NCI-H1105 treated with DMSO at 0.1 percent for 48 hours (cell line): ENCODE results near the gene LHX8.
A peak's percentile ranks its signal among the peaks of the same experiment; 100 is the strongest.
"Not testable (repeated sequence)": the region's sequence is repeated elsewhere in the genome, so short reads cannot be mapped to it uniquely, and the experiment has no call there.

Source experiments
- DNase-seq: peaks from one replicate; lab custom pipeline; 2025; lab: John Stamatoyannopoulos, UW

LHX8 gene

GRCh38 chr1:75132812-75133619 is 1.2 kb upstream of the LHX8 start:
- no peak for DNase-seq

DNA sequence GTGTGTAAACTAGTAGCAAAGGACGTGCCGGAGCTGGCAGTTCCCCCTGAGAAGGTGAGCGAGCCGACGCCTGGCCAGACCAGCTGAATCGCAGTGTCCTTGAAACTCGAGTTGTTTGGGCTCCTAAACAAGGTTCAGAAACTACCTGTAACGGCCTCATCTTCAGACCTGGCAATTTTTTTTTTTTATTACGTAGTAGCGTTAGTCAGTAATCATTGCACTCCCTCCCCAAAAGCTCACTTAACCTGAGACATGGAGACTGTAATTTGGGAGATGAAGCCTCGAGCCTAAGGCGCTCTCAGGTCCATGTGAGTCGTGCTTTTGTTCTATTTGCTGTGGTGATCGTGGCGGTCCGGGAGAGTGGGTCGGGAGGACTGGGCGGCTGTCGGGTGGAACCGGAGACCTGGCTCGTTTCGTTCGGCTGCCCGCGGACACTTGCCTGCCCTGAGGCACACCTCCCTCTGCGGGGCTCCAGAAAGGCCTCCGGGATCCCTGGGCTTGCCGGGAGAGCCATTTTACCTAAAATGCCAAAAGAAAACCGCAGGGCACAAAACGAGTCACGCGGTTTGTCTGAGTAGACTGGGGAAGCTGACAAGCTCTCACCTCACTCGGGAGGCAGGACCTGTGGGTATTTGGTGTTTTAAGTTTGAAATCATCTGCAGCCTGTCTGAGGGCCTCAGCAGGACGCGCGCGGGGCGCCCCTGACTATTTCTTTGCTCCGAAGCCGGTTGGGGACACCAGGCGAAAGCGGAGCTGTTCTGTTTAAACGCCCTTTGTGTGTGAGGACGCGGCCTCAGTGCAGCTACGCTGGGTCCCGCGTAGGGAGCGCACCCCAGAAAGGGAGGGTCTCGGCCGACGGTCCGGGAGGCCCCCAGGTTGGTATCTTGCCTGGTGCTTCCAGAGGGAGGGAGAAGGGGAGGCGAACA is 722 bp downstream of the LHX8 start:
- DNase-seq, result peak; percentile 48

DNA sequence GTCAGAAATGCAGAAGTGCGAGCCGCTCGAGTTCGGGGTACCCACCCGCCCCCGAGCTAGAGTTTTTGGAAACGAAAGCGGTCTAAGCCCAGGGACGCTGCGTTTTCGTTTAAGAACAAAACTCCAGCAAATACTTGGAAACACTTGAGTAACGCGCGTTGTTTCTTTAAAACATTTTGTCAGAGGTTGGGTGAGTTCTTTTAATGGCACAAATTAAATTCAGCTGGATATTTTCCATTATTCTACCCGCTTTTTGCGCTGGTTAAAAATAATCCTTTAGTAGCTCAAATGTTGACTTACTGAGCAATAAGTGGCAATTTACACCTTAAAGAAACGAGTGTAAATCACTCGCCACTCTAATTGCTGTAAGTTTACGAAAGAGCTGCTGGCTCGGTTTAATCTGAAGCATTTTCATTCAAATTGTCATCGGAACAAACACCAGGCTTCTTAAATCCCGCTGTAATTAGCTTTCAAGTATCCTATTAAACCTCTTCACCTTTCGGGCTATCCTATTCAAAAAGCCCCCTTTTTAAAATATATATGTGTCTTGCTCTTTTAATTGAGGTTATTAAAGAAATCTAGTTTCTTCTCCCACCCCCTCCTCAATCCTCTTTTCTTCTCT is 1.5 kb downstream of the LHX8 start:
- DNase-seq, result peak; percentile 85

- DNase-seq, result no peak
Observed at GRCh38 chr1:75136195-75136815, 2.1 kb downstream of the LHX8 start.

- DNase-seq, result no peak
Observed at GRCh38 chr1:75136921-75137641, 2.9 kb downstream of the LHX8 start.

- no peak for DNase-seq
Observed at GRCh38 chr1:75152092-75152491, 17.9 kb downstream of the LHX8 start.

DNA sequence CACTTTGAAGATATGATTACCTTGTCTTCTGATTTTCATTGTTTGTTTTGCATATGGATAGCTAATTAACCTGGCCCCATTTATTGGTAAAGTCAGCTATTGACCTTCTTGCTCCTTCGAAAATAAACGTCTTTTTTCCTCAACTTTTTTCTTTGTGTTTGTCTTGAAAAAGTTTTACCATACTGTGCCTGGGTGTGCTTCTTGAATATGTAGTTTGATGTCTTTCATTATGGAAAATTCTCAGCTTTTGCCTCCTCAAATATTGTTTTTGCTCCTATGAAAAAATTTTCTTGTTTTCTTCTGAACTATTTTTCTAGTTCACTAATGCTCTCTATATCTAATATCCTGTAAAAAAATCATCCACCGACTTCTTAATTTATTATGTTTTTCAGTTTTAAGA is 25.0 kb downstream of the LHX8 start:
- DNase-seq, result no peak

GRCh38 chr1:75165264-75165663 is 31.1 kb downstream of the LHX8 start:
- DNase-seq, result no peak

DNA sequence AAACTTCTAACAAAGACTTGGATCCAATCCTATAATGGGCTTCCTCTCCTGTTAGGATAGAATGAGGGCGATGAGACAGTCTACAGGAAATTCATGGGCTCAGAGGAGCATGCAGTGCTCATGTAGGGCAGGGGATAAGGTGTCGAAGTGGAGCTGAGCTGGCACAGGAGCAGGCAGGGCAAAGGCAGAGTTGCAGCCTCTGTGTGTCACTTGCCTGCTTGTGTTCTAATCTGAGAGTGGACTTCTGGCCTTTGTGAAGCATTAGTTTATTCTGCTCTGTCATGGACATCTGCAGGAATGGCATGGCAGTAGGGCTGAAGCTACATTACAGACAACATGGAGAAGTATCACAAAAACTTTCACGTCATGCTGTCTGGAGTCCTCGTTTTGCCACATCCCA is 32.6 kb downstream of the LHX8 start:
- DNase-seq, result no peak

DNA sequence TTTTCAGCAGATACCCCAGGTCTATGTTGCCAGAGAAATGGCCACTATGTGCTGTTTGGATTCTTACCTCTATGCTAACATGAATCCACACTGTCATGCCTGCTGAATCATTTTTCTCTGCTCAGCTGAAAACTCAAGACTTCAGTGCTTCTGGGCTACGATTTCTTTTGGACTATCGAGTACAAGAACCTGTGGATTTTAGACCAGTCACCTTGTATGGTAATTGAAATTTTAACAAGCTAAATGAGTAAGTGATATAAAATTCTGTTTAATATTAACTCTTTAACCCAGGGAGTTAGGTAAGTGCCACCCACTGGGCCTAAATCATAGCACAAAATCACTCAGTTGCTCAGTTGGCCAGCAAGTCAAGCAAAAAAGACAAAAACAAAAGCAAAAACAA is 35.8 kb downstream of the LHX8 start:
- DNase-seq, result no peak

GRCh38 chr1:75170981-75171380 is 36.8 kb downstream of the LHX8 start:
- no peak for DNase-seq

- no peak for DNase-seq
Observed at GRCh38 chr1:75171876-75172275, 37.7 kb downstream of the LHX8 start.

- DNase-seq, result no peak
Observed at GRCh38 chr1:75172556-75172955, 38.4 kb downstream of the LHX8 start.

GRCh38 chr1:75174031-75174760 is 40.0 kb downstream of the LHX8 start:
- DNase-seq, result no peak

DNA sequence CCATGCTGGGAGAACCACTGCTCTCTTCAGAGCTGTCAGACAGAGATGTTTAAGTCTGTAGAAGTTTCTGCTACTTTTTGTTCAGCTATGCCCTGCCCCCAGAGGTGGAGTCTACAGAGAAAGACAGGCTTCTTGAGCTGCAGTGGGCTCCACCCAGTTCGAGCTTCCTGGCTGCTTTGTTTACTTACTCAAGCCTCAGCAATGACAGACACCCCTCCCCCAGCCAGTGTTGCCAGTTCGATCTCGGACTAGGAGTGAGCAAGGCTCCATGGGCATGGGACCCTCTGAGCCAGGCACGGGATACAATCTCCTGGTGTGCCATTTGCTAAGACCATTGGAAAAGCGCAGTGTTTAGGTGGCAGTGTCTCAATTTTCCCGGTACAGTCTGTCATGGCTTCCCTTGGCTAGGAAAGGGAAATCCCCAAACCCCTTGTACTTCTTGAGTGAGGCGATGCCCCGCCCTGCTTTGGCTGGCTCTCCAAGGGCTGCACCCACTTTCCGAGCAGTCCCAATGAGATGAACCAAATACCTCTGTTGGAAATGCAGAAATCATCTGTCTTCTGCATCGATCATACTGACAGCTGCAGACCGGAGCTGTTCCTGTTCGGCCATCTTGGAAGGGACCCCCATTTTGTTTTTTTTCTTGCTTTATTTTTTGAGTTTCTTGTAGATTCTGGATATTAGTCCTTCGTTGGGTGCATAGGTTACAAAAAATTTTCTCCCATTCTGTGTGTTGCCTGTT is 47.2 kb downstream of the LHX8 start:
- not testable (repeated sequence) for DNase-seq

GRCh38 chr1:75188892-75189291 is 54.7 kb downstream of the LHX8 start:
- no peak for DNase-seq

DNA sequence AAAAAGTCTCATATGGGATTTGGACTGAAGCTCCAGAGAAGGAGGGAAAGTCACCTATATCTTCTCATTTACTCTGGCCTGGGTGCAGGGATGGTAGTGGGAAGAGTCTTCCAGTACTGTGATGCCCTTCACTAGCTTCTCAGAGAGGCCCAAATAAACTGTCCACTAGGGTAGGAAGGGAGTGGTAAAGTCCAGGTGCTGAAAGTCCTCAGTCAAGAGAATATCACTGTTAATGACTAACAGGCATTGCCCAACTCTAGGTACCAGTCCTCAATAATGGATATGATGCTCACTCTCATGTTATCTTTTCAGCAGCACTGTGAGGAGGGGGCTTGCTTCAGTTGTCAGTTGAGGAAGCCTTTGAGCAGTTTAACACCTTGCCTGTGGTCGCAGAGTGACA is 64.0 kb downstream of the LHX8 start:
- no peak for DNase-seq

GRCh38 chr1:75198761-75199160 is 64.6 kb downstream of the LHX8 start:
- DNase-seq, result peak; percentile 40

GRCh38 chr1:75202751-75203150 is 68.6 kb downstream of the LHX8 start:
- DNase-seq, result no peak
